ENCODE measurements around the gene CD300LD.

The CD300LD gene

DNA sequence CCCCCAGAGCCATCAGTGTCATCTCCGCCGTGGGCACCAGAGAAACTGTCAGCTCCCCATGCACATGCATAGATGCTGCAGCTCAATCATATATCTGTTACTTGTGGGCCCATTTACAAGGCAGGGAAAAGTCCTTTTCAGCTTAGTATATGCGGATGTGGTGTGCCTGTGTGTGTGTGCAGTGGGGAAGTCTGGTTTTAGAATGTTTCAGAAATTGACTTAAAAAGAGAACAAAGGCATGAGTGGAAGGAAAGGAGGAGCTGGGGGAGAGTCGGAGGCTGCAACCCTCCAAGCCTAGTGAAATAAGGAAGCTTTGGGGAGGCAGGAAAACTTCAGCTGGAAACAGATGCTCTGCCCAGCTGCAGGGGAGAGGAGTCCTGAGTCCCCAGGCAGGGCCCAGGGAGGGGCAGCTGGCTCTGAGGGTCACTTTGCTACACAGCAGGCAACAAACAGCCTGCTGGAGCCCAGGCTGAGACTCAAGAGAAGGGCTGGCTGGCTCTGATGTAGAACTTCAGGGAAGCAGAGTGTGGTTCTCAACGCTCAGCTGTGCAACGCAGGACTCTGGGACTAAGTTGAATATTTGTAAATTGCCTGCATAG, 11.1 kb upstream of the CD300LD start:
- Histone ChIP-seq H3K27ac (ENCODE audit: low read depth, low read length) (no peak overlapping the region), H4K20me1 (ENCODE audit: control insufficient read depth, insufficient read depth, low read depth, low read length) (no peaks in the 10 kb centered on the region), H3K9me2 (replicated peaks; ENCODE audit: control insufficient read depth, low read length) (no peaks in the 10 kb centered on the region), H3K36me3 (ENCODE audit: control insufficient read depth, low read length) (no peaks in the 10 kb centered on the region), H3F3A (ENCODE audit: control insufficient read depth, insufficient read depth) (no peaks in the 10 kb centered on the region), H3K27me3 (ENCODE audit: control insufficient read depth, low read length) (peaks cover 17% of the 10 kb centered on the region; the same call in 1 of the 2 replicates), H3K4me1 (ENCODE audit: control insufficient read depth, low read length) (peaks cover 10% of the 10 kb centered on the region), H3K4me3 (ENCODE audit: low read length) (no peak overlapping the region), H3K4me2 (ENCODE audit: low read length) (no peak overlapping the region), H3K79me2 (ENCODE audit: control insufficient read depth, low read length) (no peaks in the 10 kb centered on the region), H3K9me3 (ENCODE audit: control insufficient read depth, insufficient read depth, low read length) (no peaks in the 10 kb centered on the region)
- no peak for TF ChIP-seq EZH2phosphoT487 (IDR thresholded peaks at IDR 0.05; ENCODE audit: borderline replicate concordance, low read length)
- TF ChIP-seq, protein P1, sequence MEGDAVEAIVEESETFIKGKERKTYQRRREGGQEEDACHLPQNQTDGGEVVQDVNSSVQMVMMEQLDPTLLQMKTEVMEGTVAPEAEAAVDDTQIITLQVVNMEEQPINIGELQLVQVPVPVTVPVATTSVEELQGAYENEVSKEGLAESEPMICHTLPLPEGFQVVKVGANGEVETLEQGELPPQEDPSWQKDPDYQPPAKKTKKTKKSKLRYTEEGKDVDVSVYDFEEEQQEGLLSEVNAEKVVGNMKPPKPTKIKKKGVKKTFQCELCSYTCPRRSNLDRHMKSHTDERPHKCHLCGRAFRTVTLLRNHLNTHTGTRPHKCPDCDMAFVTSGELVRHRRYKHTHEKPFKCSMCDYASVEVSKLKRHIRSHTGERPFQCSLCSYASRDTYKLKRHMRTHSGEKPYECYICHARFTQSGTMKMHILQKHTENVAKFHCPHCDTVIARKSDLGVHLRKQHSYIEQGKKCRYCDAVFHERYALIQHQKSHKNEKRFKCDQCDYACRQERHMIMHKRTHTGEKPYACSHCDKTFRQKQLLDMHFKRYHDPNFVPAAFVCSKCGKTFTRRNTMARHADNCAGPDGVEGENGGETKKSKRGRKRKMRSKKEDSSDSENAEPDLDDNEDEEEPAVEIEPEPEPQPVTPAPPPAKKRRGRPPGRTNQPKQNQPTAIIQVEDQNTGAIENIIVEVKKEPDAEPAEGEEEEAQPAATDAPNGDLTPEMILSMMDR (IDR thresholded peaks at IDR 0.05; ENCODE audit: low read depth, low read length, poor library complexity, severe bottlenecking) = no peak

DNA sequence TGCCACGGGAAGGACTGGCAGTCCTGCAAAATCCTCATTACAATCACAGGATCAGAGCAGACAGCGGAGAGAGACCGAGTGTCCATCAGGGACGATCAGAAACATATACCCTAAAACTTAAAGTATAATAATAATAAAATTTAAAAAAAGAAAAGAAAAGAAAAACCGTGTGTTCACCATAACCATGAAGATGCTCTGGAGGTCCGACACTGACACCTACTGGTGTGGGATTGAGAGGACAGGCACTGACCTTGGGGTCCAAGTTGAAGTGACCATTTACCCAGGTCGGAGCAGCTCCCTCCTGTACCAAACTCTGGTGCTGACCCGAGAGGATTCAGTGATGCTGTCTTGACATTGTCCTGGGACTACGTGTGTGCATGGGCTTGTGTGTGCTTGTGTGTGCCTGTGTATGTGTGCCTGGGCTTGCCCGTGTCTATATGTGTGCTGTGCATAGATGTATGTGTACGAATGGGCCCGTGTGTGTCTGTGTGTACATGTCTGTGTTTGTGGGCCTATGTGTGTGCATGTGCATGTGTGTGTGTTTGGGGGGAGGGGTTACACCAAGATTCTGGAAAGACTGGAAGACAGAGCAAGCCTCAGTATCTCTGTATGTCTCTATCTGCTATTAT, 10.0 kb upstream of the CD300LD start:
- TF ChIP-seq, protein P1 (IDR thresholded peaks at IDR 0.05; ENCODE audit: low read depth, low read length, poor library complexity, severe bottlenecking) = peak; percentile 61
- no peak for TF ChIP-seq EZH2phosphoT487 (IDR thresholded peaks at IDR 0.05; ENCODE audit: borderline replicate concordance, low read length)
- Histone ChIP-seq H3K27ac (ENCODE audit: low read depth, low read length) (no peak overlapping the region), H3K4me1 (ENCODE audit: control insufficient read depth, low read length) (peaks cover 10% of the 10 kb centered on the region), H3K9me3 (ENCODE audit: control insufficient read depth, insufficient read depth, low read length) (no peaks in the 10 kb centered on the region), H3F3A (ENCODE audit: control insufficient read depth, insufficient read depth) (no peaks in the 10 kb centered on the region), H3K79me2 (ENCODE audit: control insufficient read depth, low read length) (no peaks in the 10 kb centered on the region), H4K20me1 (ENCODE audit: control insufficient read depth, insufficient read depth, low read depth, low read length) (no peaks in the 10 kb centered on the region), H3K4me3 (ENCODE audit: low read length) (no peak overlapping the region), H3K36me3 (ENCODE audit: control insufficient read depth, low read length) (no peaks in the 10 kb centered on the region), H3K9me2 (replicated peaks; ENCODE audit: control insufficient read depth, low read length) (no peaks in the 10 kb centered on the region), H3K4me2 (ENCODE audit: low read length) (no peak overlapping the region), H3K27me3 (ENCODE audit: control insufficient read depth, low read length) (peaks cover 11% of the 10 kb centered on the region; the same call in 1 of the 2 replicates)

DNA sequence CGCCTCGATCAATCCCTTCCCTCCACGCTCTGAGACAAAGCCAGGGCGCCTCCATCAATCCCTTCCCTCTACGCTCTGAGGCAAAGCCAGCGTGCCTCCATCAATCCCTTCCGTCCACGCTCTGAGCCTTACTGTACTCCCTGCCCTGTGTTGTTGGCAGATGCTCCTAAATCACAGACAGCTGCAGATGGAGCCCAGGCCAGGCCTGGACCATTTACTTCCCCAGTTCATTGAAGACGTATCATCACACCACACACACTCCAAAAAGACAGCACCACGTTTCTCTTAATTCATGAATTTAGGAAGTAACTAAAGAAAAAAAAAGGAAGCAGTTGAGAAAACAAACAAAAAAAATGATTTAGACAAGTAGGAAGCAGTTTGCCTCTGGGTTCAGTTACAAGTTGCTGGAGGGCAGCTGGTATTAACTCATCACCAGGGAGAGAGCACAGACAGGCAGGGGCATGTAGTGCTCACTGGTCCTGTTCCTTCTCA, 7.4 kb upstream of the CD300LD start:
- Histone ChIP-seq H3K27me3 (ENCODE audit: control insufficient read depth, low read length) (peaks cover 11% of the 10 kb centered on the region; the same call in 1 of the 2 replicates), H3K79me2 (ENCODE audit: control insufficient read depth, low read length) (no peaks in the 10 kb centered on the region), H3F3A (ENCODE audit: control insufficient read depth, insufficient read depth) (no peaks in the 10 kb centered on the region), H3K4me2 (ENCODE audit: low read length) (no peak overlapping the region), H3K27ac (ENCODE audit: low read depth, low read length) (no peak overlapping the region), H3K4me1 (ENCODE audit: control insufficient read depth, low read length) (peaks cover 10% of the 10 kb centered on the region), H3K36me3 (ENCODE audit: control insufficient read depth, low read length) (no peaks in the 10 kb centered on the region), H4K20me1 (ENCODE audit: control insufficient read depth, insufficient read depth, low read depth, low read length) (no peaks in the 10 kb centered on the region), H3K9me3 (ENCODE audit: control insufficient read depth, insufficient read depth, low read length) (no peaks in the 10 kb centered on the region), H3K4me3 (ENCODE audit: low read length) (no peak overlapping the region), H3K9me2 (replicated peaks; ENCODE audit: control insufficient read depth, low read length) (no peaks in the 10 kb centered on the region)
- TF ChIP-seq, protein P1 (IDR thresholded peaks at IDR 0.05; ENCODE audit: low read depth, low read length, poor library complexity, severe bottlenecking) = no peak
- no peak for TF ChIP-seq EZH2phosphoT487 (IDR thresholded peaks at IDR 0.05; ENCODE audit: borderline replicate concordance, low read length)
